Measurements from ENCODE around the gene RGS7. TPM values are rescaled to one million over a fixed set of nuclear protein-coding genes. Genes with fewer than 3 reads are reported as not detected.
"Not testable (repeated sequence)": the region's sequence is repeated elsewhere in the genome, so short reads cannot be mapped to it uniquely, and the experiment has no call there.

RGS7 gene
- total RNA-seq, 1 donor, result 0.36 TPM

- H2AFZ ChIP-seq (ENCODE audit: low read length), result no peak overlapping the region
- TF ChIP-seq, protein P1, sequence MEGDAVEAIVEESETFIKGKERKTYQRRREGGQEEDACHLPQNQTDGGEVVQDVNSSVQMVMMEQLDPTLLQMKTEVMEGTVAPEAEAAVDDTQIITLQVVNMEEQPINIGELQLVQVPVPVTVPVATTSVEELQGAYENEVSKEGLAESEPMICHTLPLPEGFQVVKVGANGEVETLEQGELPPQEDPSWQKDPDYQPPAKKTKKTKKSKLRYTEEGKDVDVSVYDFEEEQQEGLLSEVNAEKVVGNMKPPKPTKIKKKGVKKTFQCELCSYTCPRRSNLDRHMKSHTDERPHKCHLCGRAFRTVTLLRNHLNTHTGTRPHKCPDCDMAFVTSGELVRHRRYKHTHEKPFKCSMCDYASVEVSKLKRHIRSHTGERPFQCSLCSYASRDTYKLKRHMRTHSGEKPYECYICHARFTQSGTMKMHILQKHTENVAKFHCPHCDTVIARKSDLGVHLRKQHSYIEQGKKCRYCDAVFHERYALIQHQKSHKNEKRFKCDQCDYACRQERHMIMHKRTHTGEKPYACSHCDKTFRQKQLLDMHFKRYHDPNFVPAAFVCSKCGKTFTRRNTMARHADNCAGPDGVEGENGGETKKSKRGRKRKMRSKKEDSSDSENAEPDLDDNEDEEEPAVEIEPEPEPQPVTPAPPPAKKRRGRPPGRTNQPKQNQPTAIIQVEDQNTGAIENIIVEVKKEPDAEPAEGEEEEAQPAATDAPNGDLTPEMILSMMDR (IDR thresholded peaks at IDR 0.05; ENCODE audit: extremely low read depth, low read depth, low read length), result no peak
- DNase-seq (ENCODE audit: insufficient read length, low spot score, missing footprints), result no peak
- H3K9me3 ChIP-seq (ENCODE audit: low read depth, low read length), result no peaks in the 10 kb centered on the region
- no peak overlapping the region for H3K27ac ChIP-seq (ENCODE audit: low read depth, low read length)
- H3K27me3 ChIP-seq (ENCODE audit: insufficient read depth, low read length), result no peaks in the 10 kb centered on the region
- H3K4me3 ChIP-seq (ENCODE audit: insufficient read depth, low read length), result no peak overlapping the region
- H3K79me2 ChIP-seq (ENCODE audit: insufficient read depth, low read length), result no peaks in the 10 kb centered on the region
- no peak overlapping the region for H3K4me2 ChIP-seq (ENCODE audit: insufficient read depth, low read length)
- no peaks in the 10 kb centered on the region for H3K36me3 ChIP-seq (ENCODE audit: insufficient read depth, low read length)
- no peaks in the 10 kb centered on the region for H4K20me1 ChIP-seq (ENCODE audit: insufficient read depth, low read length)
- no peaks in the 10 kb centered on the region for H3K4me1 ChIP-seq (ENCODE audit: insufficient read depth, low read length)
Observed at GRCh38 chr1:240784776-240785175, 572.2 kb downstream of the RGS7 start.

- not testable (repeated sequence) for H3K4me2 ChIP-seq (ENCODE audit: insufficient read depth, low read length); H4K20me1 ChIP-seq (ENCODE audit: insufficient read depth, low read length); H3K27me3 ChIP-seq (ENCODE audit: insufficient read depth, low read length); H3K4me3 ChIP-seq (ENCODE audit: insufficient read depth, low read length); H3K9me3 ChIP-seq (ENCODE audit: low read depth, low read length); H3K27ac ChIP-seq (ENCODE audit: low read depth, low read length); H3K36me3 ChIP-seq (ENCODE audit: insufficient read depth, low read length); H3K79me2 ChIP-seq (ENCODE audit: insufficient read depth, low read length); DNase-seq (ENCODE audit: insufficient read length, low spot score, missing footprints); H3K4me1 ChIP-seq (ENCODE audit: insufficient read depth, low read length); H2AFZ ChIP-seq (ENCODE audit: low read length)
Observed at GRCh38 chr1:240783728-240784137, 573.3 kb downstream of the RGS7 start.

- Histone ChIP-seq H2AFZ (ENCODE audit: low read length) (no peak overlapping the region), H3K4me1 (ENCODE audit: insufficient read depth, low read length) (no peaks in the 10 kb centered on the region), H3K4me3 (ENCODE audit: insufficient read depth, low read length) (no peak overlapping the region), H3K27ac (ENCODE audit: low read depth, low read length) (no peak overlapping the region), H3K9me3 (ENCODE audit: low read depth, low read length) (no peaks in the 10 kb centered on the region), H3K79me2 (ENCODE audit: insufficient read depth, low read length) (no peaks in the 10 kb centered on the region), H4K20me1 (ENCODE audit: insufficient read depth, low read length) (no peaks in the 10 kb centered on the region), H3K27me3 (ENCODE audit: insufficient read depth, low read length) (no peaks in the 10 kb centered on the region), H3K36me3 (ENCODE audit: insufficient read depth, low read length) (no peaks in the 10 kb centered on the region), H3K4me2 (ENCODE audit: insufficient read depth, low read length) (no peak overlapping the region)
- TF ChIP-seq, protein P1 (IDR thresholded peaks at IDR 0.05; ENCODE audit: extremely low read depth, low read depth, low read length), result no peak
- DNase-seq (ENCODE audit: insufficient read length, low spot score, missing footprints), result no peak
Observed at GRCh38 chr1:240776237-240776636, 580.8 kb downstream of the RGS7 start.

GRCh38 chr1:240772131-240772530 lies 584.9 kb downstream of the RGS7 start:
- Histone ChIP-seq H3K9me3 (ENCODE audit: low read depth, low read length) (no peaks in the 10 kb centered on the region), H4K20me1 (ENCODE audit: insufficient read depth, low read length) (no peaks in the 10 kb centered on the region), H3K4me1 (ENCODE audit: insufficient read depth, low read length) (peaks cover 3% of the 10 kb centered on the region), H3K27ac (ENCODE audit: low read depth, low read length) (no peak overlapping the region), H3K4me2 (ENCODE audit: insufficient read depth, low read length) (no peak overlapping the region), H3K4me3 (ENCODE audit: insufficient read depth, low read length) (no peak overlapping the region), H3K79me2 (ENCODE audit: insufficient read depth, low read length) (no peaks in the 10 kb centered on the region), H3K36me3 (ENCODE audit: insufficient read depth, low read length) (no peaks in the 10 kb centered on the region), H3K27me3 (ENCODE audit: insufficient read depth, low read length) (no peaks in the 10 kb centered on the region), H2AFZ (ENCODE audit: low read length) (no peak overlapping the region)
- no peak for DNase-seq (ENCODE audit: insufficient read length, low spot score, missing footprints)
- TF ChIP-seq, protein P1 (IDR thresholded peaks at IDR 0.05; ENCODE audit: extremely low read depth, low read depth, low read length), result no peak

Data from osteoblast (primary cell).